Renal cortical epithelial cell (primary cell): ENCODE results near the gene VLDLR. TPM values are rescaled to one million over a fixed set of nuclear protein-coding genes. Genes with fewer than 3 reads are reported as not detected.

ENCODE experiments used
- total RNA-seq: library from RNA; depleted of rRNA; stranded (reverse); fragments of >200 nt; gene quantifications from 2 replicates; pipeline ENCODE4 v1.2.3, GENCODE V29; 2014

The VLDLR gene
- total RNA-seq, 1 donor from 2014 or later = 130 TPM

Other genes with a start within 250 kb of the VLDLR start
- gene KCNV2, start 95.7 kb downstream of the VLDLR start, total RNA-seq = not detected in 2 replicates
- 53.8 and 67.5 TPM in 2 replicates for gene PUM3, start 222.3 kb downstream of the VLDLR start, total RNA-seq